Muscle of back (tissue), 11 donors: ENCODE data around the gene KANTR. TPM values are rescaled to one million over a fixed set of nuclear protein-coding genes. Genes with fewer than 3 reads are reported as not detected.

ENCODE experiments used
- DNase-seq, 3 donors: peaks; one replicate each; pipeline versions ENCODE4 v3.0.0 to v3.0.0-alpha.2; 2013
- polyA plus RNA-seq, 10 donors: library from polyadenylated mRNA; unstranded; fragments of 120-200 nt; gene quantifications; one replicate each; pipeline ENCODE4 v1.2.1, GENCODE V29; 2013; ENCODE audit not compliant: insufficient read length in 10 of 10

Gene KANTR
- polyA plus RNA-seq, 10 donors = 4.7 to 22.2 (median 7.7) TPM

GRCh38 chrX:53125506-53125905 is 31.6 kb downstream of the KANTR start:
- DNase-seq = no peak

GRCh38 chrX:53126377-53126776 is 32.4 kb downstream of the KANTR start:
- DNase-seq = no peak

- no peak for DNase-seq
Measured at GRCh38 chrX:53128097-53128749, 34.3 kb downstream of the KANTR start.

- no peak for DNase-seq
Measured at GRCh38 chrX:53133400-53133799, 39.5 kb downstream of the KANTR start.

GRCh38 chrX:53135581-53135980 is 41.6 kb downstream of the KANTR start:
- peak in 1 of 3 donors; percentile 6 for DNase-seq

- DNase-seq = no peak
Measured at GRCh38 chrX:53153581-53153980, 59.6 kb downstream of the KANTR start.

- DNase-seq = no peak
Measured at GRCh38 chrX:53155512-53156206, 61.7 kb downstream of the KANTR start.

GRCh38 chrX:53156207-53156596 is 62.3 kb downstream of the KANTR start:
- DNase-seq = no peak

- no peak for DNase-seq
Measured at GRCh38 chrX:53159184-53159583, 65.2 kb downstream of the KANTR start.

GRCh38 chrX:53160297-53160983 is 66.5 kb downstream of the KANTR start:
- DNase-seq = no peak

GRCh38 chrX:53163436-53163835 is 69.5 kb downstream of the KANTR start:
- no peak for DNase-seq

GRCh38 chrX:53164566-53164965 is 70.6 kb downstream of the KANTR start:
- DNase-seq = peak in 2 of 3 donors; percentile 3 to 8

- no peak for DNase-seq
Measured at GRCh38 chrX:53166103-53166502, 72.2 kb downstream of the KANTR start.

- no peak for DNase-seq
Measured at GRCh38 chrX:53171356-53171755, 77.4 kb downstream of the KANTR start.

Other genes starting within 250 kb of the KANTR start
- gene XAGE3, start 226.1 kb upstream of the KANTR start, polyA plus RNA-seq = under 1 TPM in 1 of 10 donors, not detected in 9; 0.31 TPM
- 10 to 100 TPM; 13.1 to 19.6 (median 16.5) TPM for gene FAM156B, start 196.8 kb upstream of the KANTR start, polyA plus RNA-seq
- gene FAM156A, start 135.6 kb upstream of the KANTR start, polyA plus RNA-seq = 10 to 100 TPM; 14.3 to 53.5 (median 22.0) TPM
- gene GPR173, start 45.4 kb upstream of the KANTR start, polyA plus RNA-seq = 10 to 100 TPM in 2 of 10 donors, 1 to 10 TPM in 8; 5.1 to 14.4 (median 7.3) TPM
- gene TSPYL2, start 11.8 kb upstream of the KANTR start, polyA plus RNA-seq = 10 to 100 TPM; 12.6 to 21.7 (median 14.3) TPM
- 10 to 100 TPM; 31.5 to 60.3 (median 39.8) TPM for gene KDM5C, start 131.1 kb downstream of the KANTR start, polyA plus RNA-seq
- gene IQSEC2, start 187.4 kb downstream of the KANTR start, polyA plus RNA-seq = 10 to 100 TPM in 9 of 10 donors, 1 to 10 TPM in 1; 8.2 to 22.4 (median 18.1) TPM